SK-N-SH treated with all-trans-retinoic acid at 6 μM for 48 hours (cell line): Measurements from ENCODE around the gene ACE2.

ENCODE experiments used
- ATAC-seq: fragments of 200-7000 bp; cut with Tn5 transposase; 3 replicates; pipeline ENCODE4 v1.9.1; 2020; ENCODE audit warnings: mild to moderate bottlenecking, moderate library complexity
- ARNTL ChIP-seq: fragments of 450-650 bp; formaldehyde crosslinking; IDR thresholded peaks from 2 replicates; pipeline ENCODE4 v1.5.0; 2020; ENCODE audit warnings: low read depth, mild to moderate bottlenecking, moderate library complexity, borderline replicate concordance
- BACH2 ChIP-seq: fragments of 250-450 bp; sonication (Bioruptor Pico); IDR thresholded peaks from 2 replicates; pipeline ENCODE4 v1.9.0; 2021; ENCODE audit warnings: mild to moderate bottlenecking, borderline replicate concordance
- CREB5 ChIP-seq: fragments of 250-450 bp; sonication (Bioruptor Pico); IDR thresholded peaks from 2 replicates; pipeline ENCODE4 v1.5.1; 2020; ENCODE audit warnings: low read depth, mild to moderate bottlenecking, moderate library complexity
- CSDC2 ChIP-seq: fragments of 250-450 bp; sonication (Bioruptor Pico); IDR thresholded peaks from 2 replicates; pipeline ENCODE4 v1.5.0; 2020; ENCODE audit warnings: mild to moderate bottlenecking, moderate library complexity
- CSRNP3 ChIP-seq: fragments of 250-450 bp; sonication (Bioruptor Pico); IDR thresholded peaks from 2 replicates; pipeline ENCODE4 v1.5.1; 2021; ENCODE audit warnings: mild to moderate bottlenecking, moderate library complexity
- GLIS3 ChIP-seq: fragments of 250-450 bp; sonication (Bioruptor Pico); IDR thresholded peaks from 2 replicates; pipeline ENCODE4 v1.5.0; 2020; ENCODE audit warnings: mild to moderate bottlenecking, moderate library complexity
- ISL1 ChIP-seq: fragments of 250-450 bp; sonication (Bioruptor Pico); IDR thresholded peaks from 2 replicates; pipeline ENCODE4 v2.1.2; 2022; ENCODE audit warnings: mild to moderate bottlenecking, moderate library complexity
- OSR1 ChIP-seq: fragments of 250-450 bp; sonication (Bioruptor Pico); IDR thresholded peaks from 2 replicates; pipeline ENCODE4 v1.8.0; 2022; ENCODE audit warnings: moderate library complexity, mild to moderate bottlenecking, inconsistent platforms
- POU6F1 ChIP-seq: fragments of 250-450 bp; sonication (Bioruptor Pico); IDR thresholded peaks from 2 replicates; pipeline ENCODE4 v1.8.0; 2021; ENCODE audit warnings: low read depth, mild to moderate bottlenecking, moderate library complexity, borderline replicate concordance
- PPARA ChIP-seq: fragments of 250-450 bp; sonication (Bioruptor Pico); IDR thresholded peaks from 2 replicates; pipeline ENCODE4 v1.5.0; 2020; ENCODE audit warnings: mild to moderate bottlenecking, borderline replicate concordance
- TCF4 ChIP-seq: fragments of 250-450 bp; sonication (Bioruptor Pico); IDR thresholded peaks from 2 replicates; pipeline ENCODE4 v1.8.0; 2021; ENCODE audit warnings: mild to moderate bottlenecking, moderate library complexity, borderline replicate concordance
- TOX ChIP-seq: fragments of 250-450 bp; sonication (Bioruptor Pico); IDR thresholded peaks from 2 replicates; pipeline ENCODE4 v1.8.0; 2021; ENCODE audit warnings: mild to moderate bottlenecking, moderate library complexity, borderline replicate concordance
- TSHZ2 ChIP-seq: fragments of 250-450 bp; sonication (Bioruptor Pico); IDR thresholded peaks from 2 replicates; pipeline ENCODE4 v1.5.0; 2020; ENCODE audit warnings: mild to moderate bottlenecking, moderate library complexity
- ZC3H10 ChIP-seq: fragments of 250-450 bp; sonication (Bioruptor Pico); IDR thresholded peaks from 2 replicates; pipeline ENCODE4 v1.5.1; 2021; ENCODE audit warnings: mild to moderate bottlenecking, moderate library complexity
- ZFP3 ChIP-seq: fragments of 250-450 bp; sonication (Bioruptor Pico); IDR thresholded peaks from 2 replicates; pipeline ENCODE4 v1.5.0; 2020; ENCODE audit warnings: mild to moderate bottlenecking, moderate library complexity
- ZFP30 ChIP-seq: fragments of 450-650 bp; formaldehyde crosslinking; IDR thresholded peaks from 2 replicates; pipeline ENCODE4 v1.5.0; 2022; ENCODE audit warnings: mild to moderate bottlenecking, moderate library complexity
- ZNF565 ChIP-seq: fragments of 450-650 bp; formaldehyde crosslinking; conservative IDR thresholded peaks from 2 replicates; pipeline ENCODE4 v1.5.0; 2020; ENCODE audit warnings: low read depth, mild to moderate bottlenecking, moderate library complexity
- ZNF70 ChIP-seq: fragments of 450-650 bp; formaldehyde crosslinking; IDR thresholded peaks from 2 replicates; pipeline ENCODE4 v1.5.0; 2020; ENCODE audit warnings: mild to moderate bottlenecking, moderate library complexity

The ACE2 gene

GRCh38 chrX:15631637-15632036, 30.9 kb upstream of the ACE2 start:
- ATAC-seq: no peak
- TF ChIP-seq OSR1: no peak
- TF ChIP-seq ISL1 (CRISPR knock-in tag): no peak
- no peak for TF ChIP-seq PPARA (CRISPR knock-in tag)
- TF ChIP-seq CSDC2 (CRISPR knock-in tag): no peak
- TF ChIP-seq POU6F1 (CRISPR knock-in tag): no peak
- TF ChIP-seq ZFP3: no peak
- TF ChIP-seq ZFP30 (CRISPR knock-in tag): no peak
- TF ChIP-seq GLIS3 (CRISPR knock-in tag): no peak
- TF ChIP-seq TCF4: no peak
- TF ChIP-seq ZC3H10: no peak
- no peak for TF ChIP-seq CSRNP3
- TF ChIP-seq TSHZ2 (CRISPR knock-in tag): no peak
- no peak for TF ChIP-seq TOX (CRISPR knock-in tag)
- TF ChIP-seq ZNF70 (CRISPR knock-in tag): no peak

DNA sequence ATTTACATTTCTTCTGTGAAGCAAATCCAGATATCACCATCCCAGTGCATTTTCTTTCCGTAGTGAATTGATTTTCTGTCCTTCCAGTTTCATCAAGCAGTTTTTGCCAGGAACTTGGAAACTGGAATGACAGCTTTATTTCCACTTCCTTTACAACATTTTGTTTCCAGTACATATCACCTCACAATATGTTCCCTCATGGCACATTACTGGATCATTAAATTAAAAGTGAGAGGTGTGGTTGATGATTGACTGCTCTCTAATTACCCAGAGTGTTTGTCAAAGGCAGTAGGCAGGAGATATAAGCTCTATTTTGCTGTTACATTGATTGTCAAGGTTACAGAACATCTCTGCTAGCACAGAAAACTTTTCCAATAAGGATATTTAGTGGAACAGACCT, 22.3 kb upstream of the ACE2 start:
- TF ChIP-seq ARNTL (CRISPR knock-in tag): no peak
- no peak for TF ChIP-seq POU6F1 (CRISPR knock-in tag)
- TF ChIP-seq ZNF565 (CRISPR knock-in tag): no peak
- no peak for ATAC-seq

DNA sequence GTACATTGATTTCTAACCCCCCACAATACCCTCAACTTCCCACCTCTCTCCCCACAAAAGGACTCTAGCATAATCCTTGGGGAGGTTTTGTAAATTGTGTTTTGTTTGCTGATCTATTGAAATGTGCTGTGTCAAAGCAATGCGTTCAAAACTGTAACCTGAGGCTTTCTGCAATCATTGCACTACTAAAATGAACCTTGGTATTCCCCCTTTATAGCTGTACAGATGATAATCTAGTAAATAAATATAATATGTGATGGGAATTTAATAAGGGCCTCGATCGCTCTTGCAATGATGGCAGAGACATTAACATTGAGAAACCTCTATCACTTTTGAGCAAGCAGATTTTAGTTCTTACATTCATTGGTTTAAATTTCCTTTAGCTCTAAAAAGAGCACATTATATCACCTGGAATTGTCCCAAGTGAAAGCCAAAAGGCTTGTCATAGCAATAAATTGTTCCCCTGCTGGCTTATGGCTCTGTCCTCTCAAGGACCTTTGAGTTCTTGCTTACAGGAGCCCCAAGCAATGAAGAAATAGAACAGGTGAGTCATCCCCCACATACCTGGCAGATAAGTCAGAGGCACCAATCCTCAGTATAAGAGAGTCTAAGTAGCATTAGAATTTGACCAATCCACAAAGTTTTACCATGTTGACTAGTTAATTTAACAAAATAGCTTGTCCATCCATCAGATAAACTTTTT, 18.4 kb upstream of the ACE2 start:
- no peak for ATAC-seq
- TF ChIP-seq CSRNP3 (no peak), BACH2 (no peak), ZC3H10 (no peak), TCF4 (no peak), POU6F1 (CRISPR knock-in tag) (no peak), ZFP30 (CRISPR knock-in tag) (no peak), ZNF565 (CRISPR knock-in tag) (no peak), GLIS3 (CRISPR knock-in tag) (no peak), CREB5 (CRISPR knock-in tag) (no peak), ZFP3 (no peak), TSHZ2 (CRISPR knock-in tag) (no peak)
